Measurements from ENCODE around the gene BRCC3. TPM values are rescaled to one million over a fixed set of nuclear protein-coding genes. Genes with fewer than 3 reads are reported as not detected.

The BRCC3 gene
- total RNA-seq, 3 donors from 2014 or later (not counting 1 experiment from before 2014, with no cell fraction given): 15.0 to 20.8 (median 17.9) TPM

DNA sequence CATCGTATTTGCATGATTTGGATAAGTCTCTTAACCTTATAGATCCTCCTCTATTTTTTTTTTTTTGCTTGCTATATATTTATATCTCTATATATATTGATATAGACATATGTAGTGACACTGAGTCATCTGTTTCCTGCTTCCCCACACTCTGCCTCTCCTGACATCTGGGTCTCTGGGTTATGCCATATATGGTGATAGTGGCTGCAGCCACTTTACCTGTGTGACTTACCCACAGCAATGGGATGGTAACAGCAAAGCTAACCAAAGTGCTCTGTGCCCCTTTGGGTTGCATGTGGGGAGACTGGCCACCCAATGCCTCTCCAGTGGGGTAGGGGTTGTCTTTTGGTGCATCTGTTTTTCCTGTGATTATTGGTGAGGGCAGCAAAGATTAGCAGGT is 14.8 kb upstream of the BRCC3 start:
- Histone ChIP-seq H3K4me1 (ENCODE audit: control insufficient read depth, insufficient read depth, low read length) (peaks cover 15% of the 10 kb centered on the region), H3K4me3 (ENCODE audit: low read length) (no peak overlapping the region), H3K27ac (ENCODE audit: low read length) (no peak overlapping the region), H3K9me3 (ENCODE audit: control insufficient read depth, insufficient read depth, low read length) (no peaks in the 10 kb centered on the region), H3K27me3 (ENCODE audit: control insufficient read depth, insufficient read depth, low read length) (no peaks in the 10 kb centered on the region), H3K36me3 (ENCODE audit: control insufficient read depth, insufficient read depth, low read length) (peaks cover 11% of the 10 kb centered on the region)
- TF ChIP-seq, protein P1, sequence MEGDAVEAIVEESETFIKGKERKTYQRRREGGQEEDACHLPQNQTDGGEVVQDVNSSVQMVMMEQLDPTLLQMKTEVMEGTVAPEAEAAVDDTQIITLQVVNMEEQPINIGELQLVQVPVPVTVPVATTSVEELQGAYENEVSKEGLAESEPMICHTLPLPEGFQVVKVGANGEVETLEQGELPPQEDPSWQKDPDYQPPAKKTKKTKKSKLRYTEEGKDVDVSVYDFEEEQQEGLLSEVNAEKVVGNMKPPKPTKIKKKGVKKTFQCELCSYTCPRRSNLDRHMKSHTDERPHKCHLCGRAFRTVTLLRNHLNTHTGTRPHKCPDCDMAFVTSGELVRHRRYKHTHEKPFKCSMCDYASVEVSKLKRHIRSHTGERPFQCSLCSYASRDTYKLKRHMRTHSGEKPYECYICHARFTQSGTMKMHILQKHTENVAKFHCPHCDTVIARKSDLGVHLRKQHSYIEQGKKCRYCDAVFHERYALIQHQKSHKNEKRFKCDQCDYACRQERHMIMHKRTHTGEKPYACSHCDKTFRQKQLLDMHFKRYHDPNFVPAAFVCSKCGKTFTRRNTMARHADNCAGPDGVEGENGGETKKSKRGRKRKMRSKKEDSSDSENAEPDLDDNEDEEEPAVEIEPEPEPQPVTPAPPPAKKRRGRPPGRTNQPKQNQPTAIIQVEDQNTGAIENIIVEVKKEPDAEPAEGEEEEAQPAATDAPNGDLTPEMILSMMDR (IDR thresholded peaks at IDR 0.05): no peak
- H3K4me3 Mint-ChIP-seq: no peak overlapping the region
- WGBS (ENCODE audit: insufficient coverage): no CpG with 5 or more reads among the region's 1 CpG
- intact Hi-C loops (cut with micrococcal nuclease): loop anchor here (2.0 kb wide), 1 partner anchor 138 kb away; no protein-coding TSS in a partner anchor
- H3K27me3 Mint-ChIP-seq (ENCODE audit: low read depth in 2 of 2): no peaks in the 10 kb centered on the region
- no peaks in the 10 kb centered on the region for H3K9me3 Mint-ChIP-seq
- H3K4me1 Mint-ChIP-seq: peaks cover 7 to 20% of the 10 kb centered on the region in 2 donors
- no peak overlapping the region for H3K27ac Mint-ChIP-seq
- no peaks in the 10 kb centered on the region for H3K36me3 Mint-ChIP-seq
- ATAC-seq (no peak), DNase-seq (peak in 1 of 2 donors; percentile 12)

DNA sequence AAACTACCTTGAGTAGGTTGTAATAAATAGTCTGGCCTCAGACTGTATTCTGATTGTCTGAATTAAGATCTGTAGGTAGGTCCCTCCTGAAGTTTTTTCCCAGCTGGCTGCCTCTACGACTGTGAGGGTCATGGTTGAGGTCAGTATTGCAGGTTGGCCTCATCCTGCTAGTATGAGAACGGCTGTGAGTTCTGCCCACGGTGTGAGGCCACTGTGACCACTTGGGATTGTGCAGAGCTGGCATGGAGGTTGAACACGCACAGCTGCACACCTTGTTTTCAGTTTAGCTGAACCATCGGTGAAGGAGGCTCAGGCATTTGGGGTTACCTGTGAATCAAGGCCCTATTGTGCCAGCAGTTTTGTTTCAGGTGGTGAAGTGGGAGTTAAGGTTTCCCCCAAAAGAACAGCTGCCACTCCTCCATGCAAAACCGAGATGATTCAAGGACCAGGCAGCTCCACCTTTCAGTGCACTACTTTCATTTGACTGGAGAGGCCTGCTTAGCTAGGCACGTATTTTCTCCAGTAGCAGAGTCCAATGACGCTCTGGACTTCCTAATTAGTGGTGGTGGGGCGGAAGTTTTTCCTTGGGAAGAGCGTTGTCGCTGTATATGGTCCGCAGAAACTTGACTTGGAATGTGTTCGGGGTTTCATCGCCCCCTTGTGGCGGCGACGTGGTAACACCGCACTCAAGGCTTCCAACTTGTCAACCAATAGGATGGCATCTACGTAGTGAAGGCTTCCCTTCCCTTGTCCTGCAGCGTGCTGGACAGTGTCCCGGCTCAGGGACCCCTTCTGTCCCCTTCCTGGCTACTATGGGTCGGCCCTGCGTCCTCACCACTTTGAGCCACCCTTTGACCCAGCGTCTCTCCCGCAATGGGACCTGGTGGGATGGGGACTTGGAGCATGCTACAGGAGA is 14.2 kb upstream of the BRCC3 start:
- H3K9me3 Mint-ChIP-seq: no peaks in the 10 kb centered on the region
- peak overlapping the region; percentile 18 for H3K4me3 ChIP-seq (ENCODE audit: low read length)
- no peaks in the 10 kb centered on the region for H3K27me3 Mint-ChIP-seq (ENCODE audit: low read depth in 2 of 2)
- intact Hi-C loops (cut with micrococcal nuclease): loop anchor here (1.0 to 2.0 kb wide), 3 partner anchors 31 to 138 kb away; partner anchors contain the start of gene FUNDC2
- peaks cover 7 to 20% of the 10 kb centered on the region in 2 donors for H3K4me1 Mint-ChIP-seq
- H3K36me3 ChIP-seq (ENCODE audit: control insufficient read depth, insufficient read depth, low read length): peaks cover 6% of the 10 kb centered on the region
- DNase-seq (peak; percentile 44 to 79), ATAC-seq (peak; percentile 81 to 95 (median 90))
- no peaks in the 10 kb centered on the region for H3K9me3 ChIP-seq (ENCODE audit: control insufficient read depth, insufficient read depth, low read length)
- TF ChIP-seq, protein P1 (IDR thresholded peaks at IDR 0.05): peak; percentile 66
- peaks cover 15% of the 10 kb centered on the region for H3K4me1 ChIP-seq (ENCODE audit: control insufficient read depth, insufficient read depth, low read length)
- peak overlapping the region in 1 of 2 donors; percentile 58 for H3K27ac Mint-ChIP-seq
- no peaks in the 10 kb centered on the region for H3K36me3 Mint-ChIP-seq
- no peaks in the 10 kb centered on the region for H3K27me3 ChIP-seq (ENCODE audit: control insufficient read depth, insufficient read depth, low read length)
- H3K4me3 Mint-ChIP-seq: peak overlapping the region; percentile 64
- WGBS (ENCODE audit: insufficient coverage): 16% methylated on average over 24 of the region's 25 CpGs
- H3K27ac ChIP-seq (ENCODE audit: low read length): peak overlapping the region; percentile 26

DNA sequence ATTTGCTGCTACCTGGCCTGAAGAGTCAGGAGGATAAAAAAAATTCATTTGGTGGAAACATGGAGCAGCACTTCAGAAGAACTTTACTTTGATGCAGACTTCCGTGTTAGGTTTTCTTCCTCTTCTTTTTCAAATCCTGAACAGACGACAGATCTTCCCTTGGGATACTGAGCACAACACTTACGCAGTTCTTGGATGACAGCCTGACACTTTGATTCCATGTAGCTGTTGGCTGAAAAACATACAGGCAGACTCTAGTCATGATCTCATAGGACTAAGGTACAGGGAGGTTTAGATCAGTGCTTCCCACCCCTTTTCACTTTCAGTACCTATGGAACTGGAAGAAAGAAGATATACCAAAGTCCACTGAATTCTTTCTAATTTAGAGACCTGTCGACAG is 9.5 kb upstream of the BRCC3 start:
- Mint-ChIP-seq H3K4me1 (peaks cover 5 to 10% of the 10 kb centered on the region in 2 donors), H3K27me3 (ENCODE audit: low read depth in 2 of 2) (no peaks in the 10 kb centered on the region), H3K27ac (no peak overlapping the region), H3K9me3 (no peaks in the 10 kb centered on the region), H3K4me3 (no peak overlapping the region), H3K36me3 (no peaks in the 10 kb centered on the region)
- peaks cover 7% of the 10 kb centered on the region for H3K36me3 ChIP-seq (ENCODE audit: control insufficient read depth, insufficient read depth, low read length)
- intact Hi-C loops (cut with micrococcal nuclease): no loop called here
- H3K4me3 ChIP-seq (ENCODE audit: low read length): no peak overlapping the region
- no peak for ATAC-seq
- no peak overlapping the region for H3K27ac ChIP-seq (ENCODE audit: low read length)
- H3K4me1 ChIP-seq (ENCODE audit: control insufficient read depth, insufficient read depth, low read length): peaks cover 11% of the 10 kb centered on the region
- no peaks in the 10 kb centered on the region for H3K9me3 ChIP-seq (ENCODE audit: control insufficient read depth, insufficient read depth, low read length)
- TF ChIP-seq, protein P1 (IDR thresholded peaks at IDR 0.05): no peak
- no peak for DNase-seq
- no peaks in the 10 kb centered on the region for H3K27me3 ChIP-seq (ENCODE audit: control insufficient read depth, insufficient read depth, low read length)
- 92% methylated on average over 3 of the region's 4 CpGs for WGBS (ENCODE audit: insufficient coverage)
